Lung (tissue), 12 donors: ENCODE data around the gene GLI3. TPM values are rescaled to one million over a fixed set of nuclear protein-coding genes. Genes with fewer than 3 reads are reported as not detected.

Experiments used
- ATAC-seq: fragments of 200-7000 bp; cut with Tn5 transposase; one replicate; pipeline ENCODE4 v1.9.1; 2020; ENCODE audit warnings: moderate number of reproducible peaks; ENCODE audit not compliant: insufficient read depth, low FRiP score
- DNase-seq, 3 donors: peaks; one replicate each; pipeline ENCODE4 v3.0.0-alpha.2; 2013 to 2017
- H3K27ac ChIP-seq, 2 donors: one replicate each; pipeline ENCODE4 v1.5.1; 2013; ENCODE audit warnings: mild to moderate bottlenecking in 2 of 2, moderate library complexity in 2 of 2, control low read depth in 1 of 2, inconsistent platforms in 1 of 2, low read depth in 1 of 2, low read length in 1 of 2
- H3K27me3 ChIP-seq, 3 donors: one replicate each; pipeline ENCODE4 v1.5.1; 2013; ENCODE audit warnings: low read length in 2 of 3; ENCODE audit not compliant: control insufficient read depth in 3 of 3, insufficient read depth in 3 of 3
- H3K36me3 ChIP-seq, 4 donors: one replicate each; pipeline ENCODE4 v1.5.1; 2013; ENCODE audit warnings: low read length in 4 of 4, mild to moderate bottlenecking in 1 of 4, moderate library complexity in 1 of 4; ENCODE audit not compliant: control insufficient read depth in 4 of 4, insufficient read depth in 4 of 4
- H3K4me1 ChIP-seq, 5 donors: one replicate each; pipeline ENCODE4 v1.5.1; 2013; ENCODE audit warnings: low read length in 5 of 5, mild to moderate bottlenecking in 2 of 5, moderate library complexity in 1 of 5; ENCODE audit not compliant: control insufficient read depth in 5 of 5, insufficient read depth in 5 of 5
- H3K4me3 ChIP-seq: one replicate; pipeline ENCODE4 v1.5.1; 2013; ENCODE audit warnings: mild to moderate bottlenecking, control low read depth, moderate library complexity
- H3K9ac ChIP-seq, 2 donors: one replicate each; pipeline ENCODE4 v1.5.1; 2013; ENCODE audit warnings: low read length in 2 of 2, control low read depth in 1 of 2; ENCODE audit not compliant: insufficient read depth in 1 of 2
- H3K9me3 ChIP-seq, 4 donors: one replicate each; pipeline ENCODE4 v1.5.1; 2013; ENCODE audit warnings: low read length in 3 of 4, mild to moderate bottlenecking in 1 of 4, moderate library complexity in 1 of 4; ENCODE audit not compliant: control insufficient read depth in 4 of 4, insufficient read depth in 3 of 4
- WGBS, 2 donors: extraction: QIAGEN DNeasy Blood & Tissue Kit; methylation state at CpG; one replicate each; pipeline ENCODE4 v1.1.7; 2013; 5-methylcytosine and 5-hydroxymethylcytosine counted together
- polyA plus RNA-seq, 2 donors: library from polyadenylated mRNA; stranded (reverse); fragments of 200-250 nt; gene quantifications; one replicate each; pipeline ENCODE4 v1.2.1, GENCODE V29; 2013
- total RNA-seq, 2 donors: library from RNA; depleted of rRNA in 1 of 2; stranded (reverse); fragments of >200 nt in 1 of 2; gene quantifications; one replicate each; pipeline ENCODE4 v1.2.1, GENCODE V29; 2014 to 2021
- TF ChIP-seq, protein P1 (sequence below): IDR thresholded peaks from 2 replicates; pipeline ENCODE4 v1.5.1; 2012; ENCODE audit warnings: mild to moderate bottlenecking; ENCODE audit errors: control extremely low read depth, extremely low read depth
- donor health status: control.
- donor health status: control.
- donor health status: Bipolar disorder and iron deficiency.
- donor health status: healthy.
- donor health status: DM: yes; HTN: yes; CAD: no.

GLI3 gene
- total and polyA plus RNA-seq, 4 donors: 2.0 to 23.4 (median 10.3) TPM

DNA sequence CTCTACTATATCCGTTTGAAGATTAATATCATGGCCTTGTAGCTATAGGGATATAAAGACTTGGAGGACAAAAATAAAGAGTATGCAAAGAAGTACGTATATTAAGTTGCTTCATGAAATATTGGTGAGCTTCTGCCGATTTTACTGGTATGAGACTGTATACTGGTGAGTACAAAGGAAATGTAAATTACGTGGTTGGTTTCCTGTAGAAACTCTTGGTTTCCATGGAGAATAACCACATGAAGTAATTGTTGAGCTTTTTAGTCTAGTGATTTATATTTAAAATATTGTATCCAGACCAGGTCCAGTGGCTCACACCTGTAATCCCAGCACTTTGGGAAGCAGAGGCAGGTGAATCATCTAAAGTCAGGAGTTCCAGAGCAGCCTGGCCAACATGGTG is 32.2 kb upstream of the GLI3 start:
- Histone ChIP-seq H3K27me3 (no peaks in the 10 kb centered on the region), H3K4me3 (no peak overlapping the region), H3K36me3 (no peaks in the 10 kb centered on the region), H3K9me3 (no peaks in the 10 kb centered on the region), H3K9ac (no peak overlapping the region), H3K27ac (no peak overlapping the region), H3K4me1 (no peaks in the 10 kb centered on the region)
- no peak for ATAC-seq
- no peak for DNase-seq
- TF ChIP-seq, protein P1, sequence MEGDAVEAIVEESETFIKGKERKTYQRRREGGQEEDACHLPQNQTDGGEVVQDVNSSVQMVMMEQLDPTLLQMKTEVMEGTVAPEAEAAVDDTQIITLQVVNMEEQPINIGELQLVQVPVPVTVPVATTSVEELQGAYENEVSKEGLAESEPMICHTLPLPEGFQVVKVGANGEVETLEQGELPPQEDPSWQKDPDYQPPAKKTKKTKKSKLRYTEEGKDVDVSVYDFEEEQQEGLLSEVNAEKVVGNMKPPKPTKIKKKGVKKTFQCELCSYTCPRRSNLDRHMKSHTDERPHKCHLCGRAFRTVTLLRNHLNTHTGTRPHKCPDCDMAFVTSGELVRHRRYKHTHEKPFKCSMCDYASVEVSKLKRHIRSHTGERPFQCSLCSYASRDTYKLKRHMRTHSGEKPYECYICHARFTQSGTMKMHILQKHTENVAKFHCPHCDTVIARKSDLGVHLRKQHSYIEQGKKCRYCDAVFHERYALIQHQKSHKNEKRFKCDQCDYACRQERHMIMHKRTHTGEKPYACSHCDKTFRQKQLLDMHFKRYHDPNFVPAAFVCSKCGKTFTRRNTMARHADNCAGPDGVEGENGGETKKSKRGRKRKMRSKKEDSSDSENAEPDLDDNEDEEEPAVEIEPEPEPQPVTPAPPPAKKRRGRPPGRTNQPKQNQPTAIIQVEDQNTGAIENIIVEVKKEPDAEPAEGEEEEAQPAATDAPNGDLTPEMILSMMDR: no peak
- 54 to 66% methylated on average over 4 of the region's 4 CpGs for WGBS, 2 donors

DNA sequence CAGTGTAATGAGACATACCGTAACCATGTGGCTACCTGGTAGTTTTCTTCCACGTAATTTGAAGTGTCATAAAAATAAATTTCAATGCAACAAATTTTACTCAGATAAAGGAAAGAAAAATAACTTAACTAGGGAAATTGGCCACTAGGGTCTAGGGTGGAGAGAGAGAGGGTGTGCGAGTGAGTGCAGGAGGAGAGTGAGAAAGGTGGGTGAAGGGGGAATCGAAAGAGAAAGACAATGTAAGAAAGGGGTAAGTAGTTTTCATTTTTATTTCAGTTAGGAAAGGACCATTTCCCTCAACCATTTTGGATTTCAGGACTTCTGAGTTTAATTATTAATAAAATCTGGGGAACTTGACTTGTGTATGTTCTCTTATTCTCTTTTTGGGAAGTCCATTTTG is 27.7 kb upstream of the GLI3 start:
- H3K4me1 ChIP-seq: no peaks in the 10 kb centered on the region
- H3K4me3 ChIP-seq: no peak overlapping the region
- no peaks in the 10 kb centered on the region for H3K27me3 ChIP-seq
- H3K36me3 ChIP-seq: no peaks in the 10 kb centered on the region
- no peak overlapping the region for H3K27ac ChIP-seq
- TF ChIP-seq, protein P1: no peak
- H3K9ac ChIP-seq: no peak overlapping the region
- WGBS, 2 donors: 95 to 97% methylated on average over 4 of the region's 4 CpGs
- peaks cover 0 to 2% (median 0%) of the 10 kb centered on the region in 4 donors for H3K9me3 ChIP-seq
- DNase-seq (no peak), ATAC-seq (no peak)

DNA sequence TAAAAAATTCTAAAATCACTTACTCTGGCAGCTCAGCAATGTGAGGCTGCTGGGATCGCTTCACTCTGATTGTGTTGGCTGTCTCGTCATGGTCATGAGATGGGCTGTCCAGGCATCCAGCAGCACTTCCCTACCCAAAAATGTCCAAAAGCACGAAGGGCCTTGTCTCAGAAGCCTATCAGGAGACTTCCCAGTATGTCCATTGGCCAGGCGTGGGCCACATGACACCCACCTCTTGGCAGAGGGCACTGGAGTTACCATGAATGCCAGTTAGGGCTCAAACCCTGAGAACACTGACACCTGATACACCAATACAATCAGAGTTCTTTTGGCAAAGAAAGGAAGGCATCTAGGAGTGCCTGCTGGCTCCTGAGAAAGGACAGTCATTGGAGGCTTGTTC is 27.0 kb upstream of the GLI3 start:
- peak overlapping the region in 1 of 2 donors; percentile 35 for H3K27ac ChIP-seq
- 92 to 94% methylated on average over 4 of the region's 4 CpGs for WGBS, 2 donors
- TF ChIP-seq, protein P1: no peak
- H3K36me3 ChIP-seq: no peaks in the 10 kb centered on the region
- ATAC-seq: no peak
- no peaks in the 10 kb centered on the region for H3K27me3 ChIP-seq
- H3K9me3 ChIP-seq: peaks cover 0 to 2% (median 0%) of the 10 kb centered on the region in 4 donors
- no peak overlapping the region for H3K4me3 ChIP-seq
- no peak overlapping the region for H3K9ac ChIP-seq
- DNase-seq: no peak
- no peaks in the 10 kb centered on the region for H3K4me1 ChIP-seq

DNA sequence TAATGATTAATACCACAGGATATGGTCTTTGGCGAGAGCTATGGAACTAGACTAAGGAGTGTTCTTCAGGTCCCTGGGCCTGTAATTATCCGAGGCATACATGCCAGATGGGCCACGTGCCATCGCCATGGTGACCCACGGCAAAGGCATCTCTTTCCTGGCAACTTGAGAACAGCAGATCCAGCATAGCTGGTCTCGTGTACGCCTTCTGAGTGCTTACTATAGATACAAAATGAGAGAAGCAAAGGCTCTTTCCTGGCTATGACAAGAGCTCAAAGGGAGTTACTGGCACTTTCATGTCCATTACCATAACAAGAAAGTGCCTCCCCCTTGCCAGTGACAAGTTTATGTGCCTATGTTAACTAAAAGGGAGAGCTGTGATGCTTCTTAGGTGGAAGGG is 26.0 kb upstream of the GLI3 start:
- WGBS, 2 donors: 60 to 83% methylated on average over 7 of the region's 7 CpGs
- Histone ChIP-seq H3K4me1 (no peaks in the 10 kb centered on the region), H3K9me3 (peaks cover 0 to 2% (median 0%) of the 10 kb centered on the region in 4 donors), H3K36me3 (no peaks in the 10 kb centered on the region), H3K9ac (no peak overlapping the region), H3K27ac (no peak overlapping the region), H3K4me3 (no peak overlapping the region), H3K27me3 (no peaks in the 10 kb centered on the region)
- peak; percentile 41 to 55 (median 49) for DNase-seq
- TF ChIP-seq, protein P1: no peak
- no peak for ATAC-seq
